PC-3 (cell line): ENCODE measurements around the gene ENAH.

ENCODE experiments used
- EZH2 ChIP-seq: fragments of 300-600 bp; sonication (generic); IDR thresholded peaks from one replicate; pipeline ENCODE4 v1.6.1; 2017; ENCODE audit warnings: antibody characterized with exemption, mild to moderate bottlenecking, low read length; ENCODE audit not compliant: unreplicated experiment
- EZH2phosphoT487 ChIP-seq: fragments of 300-600 bp; sonication (generic); IDR thresholded peaks from 2 replicates; pipeline ENCODE4 v1.6.1; 2018; ENCODE audit warnings: mild to moderate bottlenecking, antibody characterized with exemption, low read length, borderline replicate concordance
- TF ChIP-seq, protein P1 (sequence below): fragments of 300-600 bp; sonication (generic); conservative IDR thresholded peaks from 2 replicates; pipeline ENCODE4 v1.5.1; 2017; ENCODE audit warnings: antibody characterized with exemption, low read depth, mild to moderate bottlenecking, low read length

GRCh38 chr1:225555821-225556220 lies 97.1 kb downstream of the ENAH start:
- TF ChIP-seq, protein P1, sequence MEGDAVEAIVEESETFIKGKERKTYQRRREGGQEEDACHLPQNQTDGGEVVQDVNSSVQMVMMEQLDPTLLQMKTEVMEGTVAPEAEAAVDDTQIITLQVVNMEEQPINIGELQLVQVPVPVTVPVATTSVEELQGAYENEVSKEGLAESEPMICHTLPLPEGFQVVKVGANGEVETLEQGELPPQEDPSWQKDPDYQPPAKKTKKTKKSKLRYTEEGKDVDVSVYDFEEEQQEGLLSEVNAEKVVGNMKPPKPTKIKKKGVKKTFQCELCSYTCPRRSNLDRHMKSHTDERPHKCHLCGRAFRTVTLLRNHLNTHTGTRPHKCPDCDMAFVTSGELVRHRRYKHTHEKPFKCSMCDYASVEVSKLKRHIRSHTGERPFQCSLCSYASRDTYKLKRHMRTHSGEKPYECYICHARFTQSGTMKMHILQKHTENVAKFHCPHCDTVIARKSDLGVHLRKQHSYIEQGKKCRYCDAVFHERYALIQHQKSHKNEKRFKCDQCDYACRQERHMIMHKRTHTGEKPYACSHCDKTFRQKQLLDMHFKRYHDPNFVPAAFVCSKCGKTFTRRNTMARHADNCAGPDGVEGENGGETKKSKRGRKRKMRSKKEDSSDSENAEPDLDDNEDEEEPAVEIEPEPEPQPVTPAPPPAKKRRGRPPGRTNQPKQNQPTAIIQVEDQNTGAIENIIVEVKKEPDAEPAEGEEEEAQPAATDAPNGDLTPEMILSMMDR: no peak
- TF ChIP-seq EZH2: no peak
- TF ChIP-seq EZH2phosphoT487: no peak
